A549 (cell line): ENCODE data around the gene SMCR8. TPM values are rescaled to one million over a fixed set of nuclear protein-coding genes. Genes with fewer than 3 reads are reported as not detected.
A peak's percentile ranks its signal among the peaks of the same experiment; 100 is the strongest.

Source experiments
- ATAC-seq, 2 experiments: fragments of 200-7000 bp in 1 of 2; fragments of >200 bp in 1 of 2; cut with Nextera tagmentation in 1 of 2; cut with Tn5 transposase in 1 of 2; 3 replicates each; pipeline versions ENCODE4 v1.8.0 to v1.9.1; 2018 to 2020; ENCODE audit warnings: mild to moderate bottlenecking in 1 of 2, moderate library complexity in 1 of 2
- CTCF ChIA-PET: fragments of 300-600 bp; sonication (Branson Sonifier 250); formaldehyde crosslinking; extraction: SDS; loops from one replicate; lab custom pipeline; 2021; ENCODE audit warnings: antibody characterized with exemption, inconsistent platforms; lab: Yijun Ruan, JAX
- POLR2A ChIA-PET: fragments of 350-600 bp; formaldehyde crosslinking; extraction: SDS; loops from one replicate; lab custom pipeline; 2021; ENCODE audit warnings: antibody characterized with exemption, inconsistent platforms; lab: Yijun Ruan, JAX
- DNase-seq, 2 experiments: peaks; one replicate each; pipeline versions ENCODE4 v3.0.0 to v3.0.0-alpha.2; 2011 to 2016; ENCODE audit warnings: low read depth in 1 of 2, low spot score in 1 of 2
- FAIRE-seq: peaks from 2 replicates; lab custom pipeline; 2011; peaks lifted over from hg19 to GRCh38; lab: Jason Lieb, UNC
- H3K27ac ChIP-seq, 2 experiments: fragments of >200 bp; sonication (Bioruptor Twin); formaldehyde crosslinking; 3 replicates each; pipeline ENCODE4 v1.5.1; 2016 to 2017
- H3K4me1 ChIP-seq: fragments of >200 bp; sonication (Bioruptor Twin); formaldehyde crosslinking; 3 replicates; pipeline ENCODE4 v1.6.1; 2016
- H3K4me2 ChIP-seq: fragments of >200 bp; sonication (Bioruptor Twin); formaldehyde crosslinking; 3 replicates; pipeline ENCODE4 v1.6.1; 2016
- H3K4me3 ChIP-seq: fragments of >200 bp; sonication (Bioruptor Twin); formaldehyde crosslinking; 3 replicates; pipeline ENCODE4 v1.5.1; 2016
- H3K9me3 ChIP-seq: fragments of >200 bp; sonication (Bioruptor Twin); formaldehyde crosslinking; 3 replicates; pipeline ENCODE4 v1.6.1; 2016
- BHLHE40 ChIP-seq: IDR thresholded peaks from 2 replicates; pipeline ENCODE4 v1.6.1; 2012; ENCODE audit warnings: low read depth, low read length, inconsistent platforms
- CBX2 ChIP-seq: fragments of 200-600 bp; sonication (generic); IDR thresholded peaks from 2 replicates; pipeline ENCODE4 v1.6.1; 2016; ENCODE audit warnings: low read depth, mild to moderate bottlenecking, borderline replicate concordance
- EHF ChIP-seq: fragments of 250-450 bp; sonication (Bioruptor Pico); IDR thresholded peaks from 2 replicates; pipeline ENCODE4 v1.5.0; 2020; ENCODE audit warnings: mild to moderate bottlenecking
- EP300 ChIP-seq, 2 experiments: fragments of >200 bp; sonication (Bioruptor Twin); formaldehyde crosslinking; IDR thresholded peaks; 2 replicates in 1 of 2; 3 replicates in 1 of 2; pipeline ENCODE4 v1.6.1; 2016 to 2017
- FOSB ChIP-seq: fragments of 250-450 bp; sonication (Bioruptor Pico); IDR thresholded peaks from 2 replicates; pipeline ENCODE4 v1.5.0; 2020; ENCODE audit warnings: mild to moderate bottlenecking, moderate library complexity
- GATA3 ChIP-seq: IDR thresholded peaks from 2 replicates; pipeline ENCODE4 v1.6.1; 2012; ENCODE audit warnings: borderline replicate concordance
- JUN ChIP-seq, 2 experiments: fragments of >200 bp; sonication (Bioruptor Twin); formaldehyde crosslinking; IDR thresholded peaks; 2 replicates in 1 of 2; 3 replicates in 1 of 2; pipeline ENCODE4 v1.6.1; 2016 to 2017
- MYC ChIP-seq: IDR thresholded peaks from 2 replicates; pipeline ENCODE4 v1.6.1; 2012; ENCODE audit warnings: mild to moderate bottlenecking, inconsistent platforms, low read length, improper control_type of control experiment, borderline replicate concordance
- NPAS2 ChIP-seq: fragments of 250-450 bp; sonication (Bioruptor Pico); IDR thresholded peaks from 2 replicates; pipeline ENCODE4 v1.8.0; 2022; ENCODE audit warnings: mild to moderate bottlenecking, moderate library complexity, borderline replicate concordance
- NR3C1 ChIP-seq: fragments of >200 bp; sonication (Bioruptor Twin); formaldehyde crosslinking; IDR thresholded peaks from 3 replicates; pipeline ENCODE4 v1.6.1; 2017
- PHF8 ChIP-seq: fragments of 200-600 bp; sonication (generic); IDR thresholded peaks from 2 replicates; pipeline ENCODE4 v1.6.1; 2016; ENCODE audit warnings: low read depth, mild to moderate bottlenecking, antibody characterized with exemption, moderate library complexity, borderline replicate concordance
- POLR2A ChIP-seq: IDR thresholded peaks from 2 replicates; pipeline ENCODE4 v1.6.1; 2012; ENCODE audit warnings: mild to moderate bottlenecking, low read length
- RFX5 ChIP-seq: fragments of 450-650 bp; IDR thresholded peaks from 2 replicates; pipeline ENCODE4 v1.7.1; 2014; ENCODE audit warnings: antibody characterized with exemption, mild to moderate bottlenecking, moderate library complexity
- RNF2 ChIP-seq: fragments of 200-600 bp; sonication (generic); IDR thresholded peaks from 2 replicates; pipeline ENCODE4 v1.6.1; 2016; ENCODE audit warnings: low read depth, mild to moderate bottlenecking, antibody characterized with exemption, moderate library complexity, borderline replicate concordance
- SMC3 ChIP-seq: fragments of >200 bp; sonication (Bioruptor Twin); formaldehyde crosslinking; IDR thresholded peaks from 3 replicates; pipeline ENCODE4 v1.6.1; 2018; ENCODE audit warnings: inconsistent platforms
- TP53 ChIP-seq: fragments of 250-450 bp; sonication (Bioruptor Pico); IDR thresholded peaks from 2 replicates; pipeline ENCODE4 v1.5.0; 2021; ENCODE audit warnings: mild to moderate bottlenecking, moderate library complexity
- ZFP36 ChIP-seq: fragments of 450-650 bp; IDR thresholded peaks from 2 replicates; pipeline ENCODE4 v1.6.1; 2014; ENCODE audit warnings: borderline replicate concordance; ENCODE audit not compliant: partially characterized antibody
- WGBS: methylation state at CpG from one replicate; pipeline ENCODE4 v1.1.6; 2017; ENCODE audit errors: missing lambda C conversion rate; 5-methylcytosine and 5-hydroxymethylcytosine counted together
- polyA plus RNA-seq, 4 experiments: library from polyadenylated mRNA; depleted of rRNA in 3 of 4; stranded (reverse); fragments of >200 nt; fragmentation: RNase III in 1 of 4; extraction: RNeasy Plus Mini Kit Qiagen cat#74134 plus additional on column Dnase treatment in 1 of 4; gene quantifications; 2 replicates in 3 of 4; 3 replicates in 1 of 4; pipeline ENCODE4 v1.2.3, GENCODE V29; 2011 to 2017
- TF ChIP-seq, protein P1 (sequence below): IDR thresholded peaks from 2 replicates; pipeline ENCODE4 v1.6.1; 2012
- TF ChIP-seq, protein P2 (sequence below): IDR thresholded peaks from 2 replicates; pipeline ENCODE4 v1.6.1; 2012; ENCODE audit warnings: low read depth, borderline replicate concordance
- TF ChIP-seq, protein P3 (sequence below): fragments of 150-350 bp; IDR thresholded peaks from 2 replicates; pipeline ENCODE4 v1.6.1; 2014; ENCODE audit warnings: low read depth, mild to moderate bottlenecking, low read length
- TF ChIP-seq, protein P4 (sequence below): fragments of >200 bp; sonication (Bioruptor Twin); formaldehyde crosslinking; IDR thresholded peaks from 3 replicates; pipeline ENCODE4 v1.6.1; 2016
- TF ChIP-seq, protein P5 (sequence below): fragments of >200 bp; sonication (Bioruptor Twin); formaldehyde crosslinking; IDR thresholded peaks from 2 replicates; pipeline ENCODE4 v1.6.1; 2016
- TF ChIP-seq, protein P6 (sequence below): fragments of 450-650 bp; IDR thresholded peaks from 2 replicates; pipeline ENCODE4 v1.6.1; 2014; ENCODE audit warnings: antibody characterized with exemption

The SMCR8 gene
- polyA plus RNA-seq, 2 of the 4 experiments (the other 2 are of a cell fraction): 12.3 to 15.8 TPM

DNA sequence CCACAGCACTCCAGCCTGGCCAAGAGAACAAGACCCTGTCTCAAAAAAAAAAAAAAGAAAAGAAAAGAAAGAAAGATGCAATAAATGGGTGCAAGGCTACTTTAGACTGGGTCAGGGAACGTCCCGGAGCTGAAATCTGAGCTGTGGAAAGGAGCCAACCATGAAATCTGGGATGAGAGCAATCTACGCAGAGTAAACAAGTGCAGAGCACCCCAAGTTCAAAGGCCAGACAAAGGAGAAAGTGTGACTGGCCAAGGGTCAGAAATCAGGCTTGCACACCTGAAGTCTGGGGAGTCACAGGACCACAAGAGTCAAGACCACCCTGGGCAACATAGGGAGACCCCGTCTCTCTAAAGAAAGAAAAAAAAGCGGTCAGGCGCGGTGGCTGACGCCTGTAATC, 45.4 kb downstream of the SMCR8 start:
- FAIRE-seq (no peak), DNase-seq (no peak), ATAC-seq (no peak)
- Histone ChIP-seq H3K9me3 (no peaks in the 10 kb centered on the region), H3K27ac (no peak overlapping the region), H3K4me3 (no peak overlapping the region), H3K4me1 (peaks cover 28% of the 10 kb centered on the region), H3K4me2 (no peak overlapping the region)
- POLR2A ChIA-PET: no interaction called here
- CTCF ChIA-PET: interaction anchor here (0.7 kb wide), 1 partner anchor 92 kb away, joined by 4 read pairs; no protein-coding TSS in a partner anchor
- 82% methylated on average over 8 of the region's 8 CpGs for WGBS
- TF ChIP-seq BHLHE40 (no peak), EHF (no peak), TP53 (no peak), SMC3 (no peak)

DNA sequence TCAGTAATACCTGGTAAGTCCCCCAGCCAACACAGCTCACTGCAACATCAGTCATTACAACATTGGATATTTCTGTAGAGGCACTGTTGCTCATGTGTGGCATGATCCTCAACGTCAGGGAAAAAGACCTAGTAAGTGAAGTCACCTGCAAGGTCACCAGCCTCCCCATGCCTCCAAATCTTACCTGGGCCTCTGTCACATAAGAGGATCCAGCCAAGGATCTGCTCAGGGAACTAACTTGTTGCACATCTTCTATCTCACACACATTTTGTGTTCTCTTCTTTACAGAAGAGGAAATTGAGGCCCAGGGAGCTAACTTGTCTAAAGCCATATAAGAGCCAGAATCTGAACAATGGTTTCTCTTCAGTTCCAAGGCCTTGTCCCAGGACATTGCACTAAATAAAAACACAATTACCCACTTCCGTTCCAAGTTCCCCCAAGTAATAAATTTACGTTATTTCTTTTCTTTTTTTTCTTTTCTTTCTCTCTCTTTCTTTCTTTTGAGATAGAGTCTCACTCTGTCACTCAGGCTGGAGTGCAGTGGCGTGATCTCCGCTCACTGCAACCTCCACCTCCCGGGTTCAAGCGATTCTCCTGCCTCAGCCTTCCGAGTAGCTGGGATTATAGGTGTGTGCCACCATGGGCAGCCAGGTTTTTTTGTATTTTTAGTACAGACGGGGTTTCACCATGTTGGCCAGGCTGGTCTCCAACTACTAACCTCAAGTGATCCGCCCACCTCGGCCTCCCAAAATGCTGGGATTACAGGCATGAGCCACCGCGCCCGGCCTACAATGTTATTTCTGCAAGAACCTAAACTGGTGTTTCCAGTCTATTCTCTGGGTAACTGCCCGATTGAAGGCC, 47.0 kb downstream of the SMCR8 start:
- ATAC-seq (no peak), FAIRE-seq (no peak), DNase-seq (no peak)
- TF ChIP-seq FOSB (no peak), RFX5 (no peak), MYC (no peak)
- TF ChIP-seq, protein P1, sequence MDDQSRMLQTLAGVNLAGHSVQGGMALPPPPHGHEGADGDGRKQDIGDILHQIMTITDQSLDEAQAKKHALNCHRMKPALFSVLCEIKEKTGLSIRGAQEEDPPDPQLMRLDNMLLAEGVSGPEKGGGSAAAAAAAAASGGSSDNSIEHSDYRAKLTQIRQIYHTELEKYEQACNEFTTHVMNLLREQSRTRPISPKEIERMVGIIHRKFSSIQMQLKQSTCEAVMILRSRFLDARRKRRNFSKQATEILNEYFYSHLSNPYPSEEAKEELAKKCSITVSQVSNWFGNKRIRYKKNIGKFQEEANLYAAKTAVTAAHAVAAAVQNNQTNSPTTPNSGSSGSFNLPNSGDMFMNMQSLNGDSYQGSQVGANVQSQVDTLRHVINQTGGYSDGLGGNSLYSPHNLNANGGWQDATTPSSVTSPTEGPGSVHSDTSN: no peak
- TF ChIP-seq, protein P2, sequence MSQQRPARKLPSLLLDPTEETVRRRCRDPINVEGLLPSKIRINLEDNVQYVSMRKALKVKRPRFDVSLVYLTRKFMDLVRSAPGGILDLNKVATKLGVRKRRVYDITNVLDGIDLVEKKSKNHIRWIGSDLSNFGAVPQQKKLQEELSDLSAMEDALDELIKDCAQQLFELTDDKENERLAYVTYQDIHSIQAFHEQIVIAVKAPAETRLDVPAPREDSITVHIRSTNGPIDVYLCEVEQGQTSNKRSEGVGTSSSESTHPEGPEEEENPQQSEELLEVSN: no peak
- Histone ChIP-seq H3K4me1 (peaks cover 19% of the 10 kb centered on the region), H3K9me3 (no peaks in the 10 kb centered on the region), H3K4me2 (peak overlapping the region; percentile 86), H3K27ac (peak overlapping the region; percentile 80 to 93), H3K4me3 (peak overlapping the region; percentile 71)
- ChIA-PET CTCF (interaction anchor here (0.7 to 2.4 kb wide), 8 partner anchors 10 to 145 kb away, joined by 3 to 6 read pairs (median 3); no protein-coding TSS in a partner anchor), POLR2A (no interaction called here)
- WGBS: 74% methylated on average over 15 of the region's 15 CpGs

DNA sequence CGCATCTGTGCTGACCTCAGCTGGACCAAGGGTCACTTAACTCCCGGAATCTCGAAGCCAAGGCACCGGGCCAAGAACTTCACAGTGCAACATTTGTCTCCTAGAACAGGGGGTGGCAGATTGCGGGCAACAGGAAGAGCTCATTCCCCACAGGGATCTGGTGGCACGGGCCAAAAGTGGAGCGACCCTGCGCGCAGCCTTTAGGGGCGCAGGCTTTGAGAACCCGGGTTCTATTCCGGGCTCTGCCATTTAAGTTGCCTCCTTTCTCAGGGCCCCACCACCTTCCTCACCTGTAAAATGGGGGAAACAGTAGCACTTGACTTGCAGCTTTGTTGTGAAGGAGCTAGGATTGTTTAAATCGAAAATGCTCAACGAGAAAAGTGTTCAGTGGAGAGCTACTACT, 47.6 kb downstream of the SMCR8 start:
- no peak for FAIRE-seq

DNA sequence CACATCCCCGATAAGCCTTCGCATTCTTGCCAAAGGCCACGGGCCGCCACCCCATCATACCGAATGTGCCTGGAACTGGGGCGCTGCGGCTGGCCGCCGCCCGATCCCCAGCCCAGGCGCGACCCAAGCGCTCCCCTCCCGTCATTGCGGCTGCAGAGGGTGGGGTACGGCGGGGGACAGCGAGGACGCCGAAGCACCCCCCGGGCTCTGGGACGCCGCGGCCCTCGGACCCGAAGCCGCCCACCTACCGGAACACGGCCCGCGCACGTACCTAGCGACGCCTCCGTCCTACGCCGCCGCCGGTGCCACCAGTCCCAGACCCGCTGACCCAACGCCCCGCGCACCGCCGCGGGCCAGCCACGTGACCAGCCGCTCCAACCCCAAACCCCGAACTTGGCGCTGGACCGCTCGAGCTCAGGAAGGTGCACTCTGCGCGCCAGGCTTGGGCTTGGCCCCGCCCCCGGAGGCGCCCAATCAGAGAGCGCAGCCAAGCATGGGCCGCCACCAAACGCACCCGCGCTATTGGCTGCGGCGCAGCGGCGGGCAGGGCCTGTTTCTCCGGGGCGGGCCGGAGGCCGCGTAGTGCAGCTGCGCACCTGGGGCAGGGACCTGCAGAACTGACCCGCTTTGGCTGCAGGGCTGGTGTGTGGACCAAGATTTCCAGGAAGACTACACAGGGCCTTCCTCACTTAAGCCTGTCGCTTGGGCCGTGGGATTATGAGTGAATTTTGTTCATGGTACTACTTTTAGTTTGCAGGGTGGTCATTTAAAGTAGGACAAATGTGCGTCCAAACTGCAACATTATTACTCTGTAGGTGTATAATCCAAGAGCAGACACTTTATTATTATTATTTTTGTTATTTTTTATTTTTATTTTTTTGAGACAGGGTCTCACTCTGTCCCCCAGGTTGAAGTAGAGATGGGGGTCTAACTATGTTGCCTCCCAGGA, 48.3 kb downstream of the SMCR8 start, which contains the start of gene SHMT1:
Gene SHMT1, minus strand, starts transcription at position 450 of the 949 bp plus-strand sequence. CDS start 7,569 bp downstream, outside the sequence.
- Histone ChIP-seq H3K4me1 (peaks cover 8% of the 10 kb centered on the region), H3K9me3 (no peaks in the 10 kb centered on the region), H3K27ac (peak within 1 kb of the TSS; percentile 80 to 93), H3K4me3 (peak within 1 kb of the TSS; percentile 71), H3K4me2 (peak within 1 kb of the TSS; percentile 86)
- peak; percentile 100 for ATAC-seq
- POLR2A ChIA-PET: interaction anchor here (0.8 to 1.2 kb wide), 3 partner anchors 10 to 180 kb away, joined by 3 to 4 read pairs (median 3); partner anchors contain the start of gene ALKBH5
- under 1% methylated on average over 26 of the region's 76 CpGs for WGBS
- peak; percentile 28 for FAIRE-seq
- CTCF ChIA-PET: interaction anchor here (1.0 to 2.4 kb wide), 6 partner anchors 12 to 146 kb away, joined by 3 to 6 read pairs (median 3); no protein-coding TSS in a partner anchor
- peak; percentile 94 to 97 for DNase-seq
- TF ChIP-seq, protein P3, sequence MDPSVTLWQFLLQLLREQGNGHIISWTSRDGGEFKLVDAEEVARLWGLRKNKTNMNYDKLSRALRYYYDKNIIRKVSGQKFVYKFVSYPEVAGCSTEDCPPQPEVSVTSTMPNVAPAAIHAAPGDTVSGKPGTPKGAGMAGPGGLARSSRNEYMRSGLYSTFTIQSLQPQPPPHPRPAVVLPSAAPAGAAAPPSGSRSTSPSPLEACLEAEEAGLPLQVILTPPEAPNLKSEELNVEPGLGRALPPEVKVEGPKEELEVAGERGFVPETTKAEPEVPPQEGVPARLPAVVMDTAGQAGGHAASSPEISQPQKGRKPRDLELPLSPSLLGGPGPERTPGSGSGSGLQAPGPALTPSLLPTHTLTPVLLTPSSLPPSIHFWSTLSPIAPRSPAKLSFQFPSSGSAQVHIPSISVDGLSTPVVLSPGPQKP: no peak
- TF ChIP-seq, protein P4, sequence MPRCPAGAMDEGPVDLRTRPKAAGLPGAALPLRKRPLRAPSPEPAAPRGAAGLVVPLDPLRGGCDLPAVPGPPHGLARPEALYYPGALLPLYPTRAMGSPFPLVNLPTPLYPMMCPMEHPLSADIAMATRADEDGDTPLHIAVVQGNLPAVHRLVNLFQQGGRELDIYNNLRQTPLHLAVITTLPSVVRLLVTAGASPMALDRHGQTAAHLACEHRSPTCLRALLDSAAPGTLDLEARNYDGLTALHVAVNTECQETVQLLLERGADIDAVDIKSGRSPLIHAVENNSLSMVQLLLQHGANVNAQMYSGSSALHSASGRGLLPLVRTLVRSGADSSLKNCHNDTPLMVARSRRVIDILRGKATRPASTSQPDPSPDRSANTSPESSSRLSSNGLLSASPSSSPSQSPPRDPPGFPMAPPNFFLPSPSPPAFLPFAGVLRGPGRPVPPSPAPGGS: peak; percentile 40; the same call in 1 of the 3 replicates
- TF ChIP-seq EP300 (IDR thresholded peaks at IDR 0.05): no peak
- TF ChIP-seq, protein P5, sequence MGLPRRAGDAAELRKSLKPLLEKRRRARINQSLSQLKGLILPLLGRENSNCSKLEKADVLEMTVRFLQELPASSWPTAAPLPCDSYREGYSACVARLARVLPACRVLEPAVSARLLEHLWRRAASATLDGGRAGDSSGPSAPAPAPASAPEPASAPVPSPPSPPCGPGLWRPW: no peak
- TF ChIP-seq GATA3: no peak
- TF ChIP-seq, protein P2: peak; percentile 80
- TF ChIP-seq, protein P6, sequence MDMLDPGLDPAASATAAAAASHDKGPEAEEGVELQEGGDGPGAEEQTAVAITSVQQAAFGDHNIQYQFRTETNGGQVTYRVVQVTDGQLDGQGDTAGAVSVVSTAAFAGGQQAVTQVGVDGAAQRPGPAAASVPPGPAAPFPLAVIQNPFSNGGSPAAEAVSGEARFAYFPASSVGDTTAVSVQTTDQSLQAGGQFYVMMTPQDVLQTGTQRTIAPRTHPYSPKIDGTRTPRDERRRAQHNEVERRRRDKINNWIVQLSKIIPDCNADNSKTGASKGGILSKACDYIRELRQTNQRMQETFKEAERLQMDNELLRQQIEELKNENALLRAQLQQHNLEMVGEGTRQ: peak; percentile 92
- no peak for TF ChIP-seq ZFP36
- peak; percentile 74 for TF ChIP-seq POLR2A

More for the DNA sequence above, 47.6 kb downstream of the SMCR8 start:
- Histone ChIP-seq H3K4me3 (peak overlapping the region; percentile 71), H3K4me2 (peak overlapping the region; percentile 86), H3K27ac (peak overlapping the region; percentile 80 to 93), H3K9me3 (no peaks in the 10 kb centered on the region), H3K4me1 (peaks cover 14% of the 10 kb centered on the region)
- TF ChIP-seq NPAS2 (CRISPR knock-in tag) (no peak), RNF2 (no peak), NR3C1 (no peak), PHF8 (no peak), CBX2 (no peak), JUN (IDR thresholded peaks at IDR 0.05) (no peak)
- POLR2A ChIA-PET: interaction anchor here (0.8 to 1.2 kb wide), 3 partner anchors 9 to 179 kb away, joined by 3 to 4 read pairs (median 3); partner anchors contain the start of gene ALKBH5
- peak; percentile 31 to 54; a peak in 5 of 6 replicates for ATAC-seq
- DNase-seq: peak; percentile 34 to 61
- WGBS: 3% methylated on average over 14 of the region's 14 CpGs
- CTCF ChIA-PET: interaction anchor here (1.0 to 2.4 kb wide), 7 partner anchors 11 to 146 kb away, joined by 3 to 6 read pairs (median 3); no protein-coding TSS in a partner anchor
